ENCODE data around the gene GRIP1.

DNA sequence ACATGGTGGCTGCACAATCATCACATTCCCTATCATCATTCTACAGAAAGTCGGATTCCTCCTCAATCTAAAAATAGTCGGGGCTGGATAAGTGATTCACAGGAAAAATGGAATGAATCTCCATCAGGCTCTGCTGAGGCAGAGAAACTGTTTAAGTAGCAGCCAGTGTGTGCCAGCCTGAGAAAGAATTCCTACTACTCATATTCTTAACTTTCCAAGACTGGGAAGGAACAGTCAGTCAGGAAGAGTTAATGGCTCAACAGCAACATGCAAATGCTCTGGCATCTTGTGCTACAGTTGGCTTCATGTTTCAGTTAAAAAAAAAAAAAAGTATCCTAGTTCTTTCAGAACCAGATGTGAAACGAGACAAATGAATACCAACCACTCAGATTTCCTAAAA lies 187.0 kb downstream of the GRIP1 start:
- TF ChIP-seq MXI1 (IDR thresholded peaks at IDR 0.05; ENCODE audit: borderline replicate concordance, low read depth, low read length), result no peak
- TF ChIP-seq CTCF (conservative IDR thresholded peaks at IDR 0.05; ENCODE audit: low read depth, low read length), result no peak
- no peak for TF ChIP-seq MAZ (IDR thresholded peaks at IDR 0.05; ENCODE audit: borderline replicate concordance, low read depth, low read length)
- TF ChIP-seq USF2 (IDR thresholded peaks at IDR 0.05; ENCODE audit: low read depth, low read length), result no peak
- no peak for TF ChIP-seq SMC3 (IDR thresholded peaks at IDR 0.05; ENCODE audit: low read depth, low read length)
- TF ChIP-seq POLR2A (IDR thresholded peaks at IDR 0.05; ENCODE audit: low read depth, low read length), result no peak
- no peak for TF ChIP-seq RAD21 (IDR thresholded peaks at IDR 0.05; ENCODE audit: low read length)
- TF ChIP-seq CEBPB (IDR thresholded peaks at IDR 0.05; ENCODE audit: low read depth, low read length), result no peak
- TF ChIP-seq CHD1 (IDR thresholded peaks at IDR 0.05; ENCODE audit: low read depth, low read length), result no peak
- TF ChIP-seq RCOR1 (IDR thresholded peaks at IDR 0.05; ENCODE audit: insufficient replicate concordance, low read length), result no peak
- no peak for TF ChIP-seq NFE2L2 (IDR thresholded peaks at IDR 0.05; ENCODE audit: low read depth, low read length)
- no peak for TF ChIP-seq RFX5 (IDR thresholded peaks at IDR 0.05; ENCODE audit: low read depth, low read length)
